CD14-positive monocyte (primary cell): ENCODE measurements around the gene LAMP1. TPM values are rescaled to one million over a fixed set of nuclear protein-coding genes. Genes with fewer than 3 reads are reported as not detected.

Experiments
- DNase-seq, 3 donors: peaks; one replicate each; pipeline ENCODE4 v3.0.0-alpha.2; 2011 to 2022
- H2AFZ ChIP-seq: 2 replicates; pipeline ENCODE4 v1.6.0; 2012; ENCODE audit warnings: mild to moderate bottlenecking, low read depth, low read length, inconsistent platforms; ENCODE audit not compliant: insufficient read depth, poor library complexity, severe bottlenecking
- H3K27ac ChIP-seq, 2 donors: 1 replicate in 1 of 2; 2 replicates in 1 of 2; pipeline ENCODE4 v1.5.1; 2012 to 2013; ENCODE audit warnings: low read length in 2 of 2, control low read depth in 1 of 2, inconsistent platforms in 1 of 2, low read depth in 1 of 2, mild to moderate bottlenecking in 1 of 2
- H3K27me3 ChIP-seq, 2 donors: one replicate each; pipeline versions ENCODE4 v1.6.0 to v1.6.1; 2011 to 2013; ENCODE audit warnings: low read length in 2 of 2; ENCODE audit not compliant: control insufficient read depth in 2 of 2, insufficient read depth in 2 of 2
- H3K36me3 ChIP-seq, 2 donors: replicated peaks in 1 of 2; 1 replicate in 1 of 2; 2 replicates in 1 of 2; pipeline versions ENCODE4 v1.5.1 to v1.6.1; 2012 to 2013; ENCODE audit warnings: low read length in 2 of 2, control low read depth in 1 of 2, inconsistent platforms in 1 of 2, mild to moderate bottlenecking in 1 of 2; ENCODE audit not compliant: insufficient read depth in 2 of 2, control insufficient read depth in 1 of 2
- H3K4me1 ChIP-seq, 2 donors: 1 replicate in 1 of 2; 2 replicates in 1 of 2; pipeline versions ENCODE4 v1.5.1 to v1.6.1; 2012 to 2013; ENCODE audit warnings: low read length in 2 of 2, control low read depth in 1 of 2, inconsistent platforms in 1 of 2, mild to moderate bottlenecking in 1 of 2, moderate library complexity in 1 of 2; ENCODE audit not compliant: insufficient read depth in 2 of 2, control insufficient read depth in 1 of 2
- H3K4me2 ChIP-seq: replicated peaks from 2 replicates; pipeline ENCODE3; 2012; ENCODE audit warnings: low read length, moderate library complexity, mild to moderate bottlenecking; ENCODE audit not compliant: poor library complexity, severe bottlenecking; ENCODE audit errors: extremely low read depth
- H3K4me3 ChIP-seq, 3 experiments: fragments of 200-600 bp in 1 of 3; sonication (generic) in 1 of 3; replicated peaks in 1 of 3; 1 replicate in 2 of 3; 2 replicates in 1 of 3; pipeline ENCODE4 v1.5.1; 2011 to 2013; ENCODE audit warnings: low read length in 3 of 3, mild to moderate bottlenecking in 3 of 3, control low read depth in 2 of 3, low read depth in 2 of 3, inconsistent platforms in 1 of 3, moderate library complexity in 1 of 3
- H3K79me2 ChIP-seq: 2 replicates; pipeline ENCODE4 v1.6.0; 2012; ENCODE audit warnings: mild to moderate bottlenecking, control low read depth, inconsistent platforms, low read length, moderate library complexity; ENCODE audit not compliant: insufficient read depth
- H3K9ac ChIP-seq: 2 replicates; pipeline ENCODE4 v1.6.0; 2017; ENCODE audit warnings: low read length, mild to moderate bottlenecking; ENCODE audit not compliant: insufficient read depth, poor library complexity, severe bottlenecking
- H3K9me3 ChIP-seq, 2 donors: replicated peaks in 1 of 2; 1 replicate in 1 of 2; 2 replicates in 1 of 2; pipeline versions ENCODE4 v1.5.1 to v1.6.1; 2012 to 2013; ENCODE audit warnings: low read length in 2 of 2, control low read depth in 1 of 2; ENCODE audit not compliant: control insufficient read depth in 1 of 2, insufficient read depth in 1 of 2
- H4K20me1 ChIP-seq: 2 replicates; pipeline ENCODE4 v1.6.0; 2012; ENCODE audit warnings: mild to moderate bottlenecking, low read length, control low read depth, moderate library complexity; ENCODE audit not compliant: insufficient read depth
- H3K27ac Mint-ChIP-seq, 7 donors: one replicate each; pipeline ENCODE4 v1.8.0; 2020; ENCODE audit warnings: mild to moderate bottlenecking in 7 of 7, mixed read lengths in 7 of 7, moderate library complexity in 6 of 7, inconsistent platforms in 2 of 7
- H3K27me3 Mint-ChIP-seq, 3 donors: one replicate each; pipeline ENCODE4 v1.8.0; 2021 to 2022; ENCODE audit warnings: low read depth in 3 of 3, mild to moderate bottlenecking in 3 of 3, mixed read lengths in 3 of 3, moderate library complexity in 3 of 3, inconsistent platforms in 1 of 3
- H3K36me3 Mint-ChIP-seq, 2 donors: one replicate each; pipeline ENCODE4 v1.8.0; 2020; ENCODE audit warnings: mixed read lengths in 2 of 2, inconsistent platforms in 1 of 2, mild to moderate bottlenecking in 1 of 2
- H3K4me1 Mint-ChIP-seq: one replicate; pipeline ENCODE4 v1.8.0; 2020; ENCODE audit warnings: mild to moderate bottlenecking, mixed read lengths
- H3K4me3 Mint-ChIP-seq, 2 donors: one replicate each; pipeline ENCODE4 v1.8.0; 2020; ENCODE audit warnings: mild to moderate bottlenecking in 2 of 2, mixed read lengths in 2 of 2, moderate library complexity in 1 of 2
- H3K9me3 Mint-ChIP-seq, 7 donors: one replicate each; pipeline ENCODE4 v1.8.0; 2020 to 2022; ENCODE audit warnings: mixed read lengths in 7 of 7, mild to moderate bottlenecking in 6 of 7, moderate library complexity in 6 of 7, inconsistent platforms in 2 of 7
- CTCF ChIP-seq: fragments of 200-600 bp; IDR thresholded peaks from one replicate; pipeline ENCODE4 v1.8.0; 2022; ENCODE audit warnings: antibody characterized with exemption, mild to moderate bottlenecking
- WGBS: methylation state at CpG from one replicate; pipeline ENCODE4 v1.1.5; 2013; ENCODE audit warnings: missing lambda C conversion rate; ENCODE audit not compliant: insufficient coverage; 5-methylcytosine and 5-hydroxymethylcytosine counted together
- intact Hi-C, 2 donors: fragments of 100-400 bp; cut with micrococcal nuclease; formaldehyde crosslinking; loops; one replicate each; pipeline versions ENCODE4 v1.15.0 to v1.15.1; 2023
- polyA plus RNA-seq, 3 donors: library from polyadenylated mRNA; depleted of rRNA in 1 of 3; unstranded in 2 of 3; stranded (reverse) in 1 of 3; fragments of 300-500 nt in 2 of 3; fragments of >200 nt in 1 of 3; fragmentation: Illumina TruSeq in 2 of 3; gene quantifications; 1 replicate in 2 of 3; 2 replicates in 1 of 3; pipeline ENCODE4 v1.2.3, GENCODE V29; 2012 to 2021

Gene LAMP1
- polyA plus RNA-seq, 3 donors = 22.0 to 122 (median 24.5) TPM

GRCh38 chr13:113297370-113298042, 467 bp downstream of the LAMP1 start:
- peak overlapping the region; percentile 70 to 87 for H3K27ac ChIP-seq
- WGBS = under 1% methylated on average over 54 of the region's 58 CpGs
- peaks cover 3 to 9% (median 6%) of the 10 kb centered on the region in 7 donors for H3K9me3 Mint-ChIP-seq
- intact Hi-C loops = loop anchor here (2.0 to 10.0 kb wide), 5 partner anchors 83 to 713 kb away; partner anchors contain the start of genes DCUN1D2 (in 2 of the 2), CUL4A (in 1 of the 2), PCID2 (in 1 of the 2) and TUBGCP3 (in 1 of the 2)
- peaks cover 0 to 4% of the 10 kb centered on the region in 2 donors for H3K9me3 ChIP-seq
- H2AFZ ChIP-seq = peak overlapping the region; percentile 91
- H3K9ac ChIP-seq = peak overlapping the region; percentile 85
- peaks cover 45% of the 10 kb centered on the region for H4K20me1 ChIP-seq
- peaks cover 52% of the 10 kb centered on the region for H3K79me2 ChIP-seq
- peaks cover 0 to 6% of the 10 kb centered on the region in 2 donors for H3K27me3 ChIP-seq
- H3K4me3 ChIP-seq = peak overlapping the region; percentile 45 to 76 (median 65)
- H3K4me1 ChIP-seq = peaks cover 36 to 52% of the 10 kb centered on the region in 2 donors
- H3K4me3 Mint-ChIP-seq = peak overlapping the region; percentile 91 to 96
- peaks cover 2 to 14% (median 13%) of the 10 kb centered on the region in 3 donors for H3K27me3 Mint-ChIP-seq
- peaks cover 0 to 1% of the 10 kb centered on the region in 2 donors for H3K36me3 ChIP-seq
- H3K4me1 Mint-ChIP-seq = peaks cover 34% of the 10 kb centered on the region
- DNase-seq = peak; percentile 47 to 72 (median 53)
- H3K36me3 Mint-ChIP-seq = peaks cover 5 to 18% of the 10 kb centered on the region in 2 donors
- peak overlapping the region; percentile 75 for H3K4me2 ChIP-seq
- no peak for TF ChIP-seq CTCF
- H3K27ac Mint-ChIP-seq = peak overlapping the region; percentile 86 to 96 (median 94)

DNA sequence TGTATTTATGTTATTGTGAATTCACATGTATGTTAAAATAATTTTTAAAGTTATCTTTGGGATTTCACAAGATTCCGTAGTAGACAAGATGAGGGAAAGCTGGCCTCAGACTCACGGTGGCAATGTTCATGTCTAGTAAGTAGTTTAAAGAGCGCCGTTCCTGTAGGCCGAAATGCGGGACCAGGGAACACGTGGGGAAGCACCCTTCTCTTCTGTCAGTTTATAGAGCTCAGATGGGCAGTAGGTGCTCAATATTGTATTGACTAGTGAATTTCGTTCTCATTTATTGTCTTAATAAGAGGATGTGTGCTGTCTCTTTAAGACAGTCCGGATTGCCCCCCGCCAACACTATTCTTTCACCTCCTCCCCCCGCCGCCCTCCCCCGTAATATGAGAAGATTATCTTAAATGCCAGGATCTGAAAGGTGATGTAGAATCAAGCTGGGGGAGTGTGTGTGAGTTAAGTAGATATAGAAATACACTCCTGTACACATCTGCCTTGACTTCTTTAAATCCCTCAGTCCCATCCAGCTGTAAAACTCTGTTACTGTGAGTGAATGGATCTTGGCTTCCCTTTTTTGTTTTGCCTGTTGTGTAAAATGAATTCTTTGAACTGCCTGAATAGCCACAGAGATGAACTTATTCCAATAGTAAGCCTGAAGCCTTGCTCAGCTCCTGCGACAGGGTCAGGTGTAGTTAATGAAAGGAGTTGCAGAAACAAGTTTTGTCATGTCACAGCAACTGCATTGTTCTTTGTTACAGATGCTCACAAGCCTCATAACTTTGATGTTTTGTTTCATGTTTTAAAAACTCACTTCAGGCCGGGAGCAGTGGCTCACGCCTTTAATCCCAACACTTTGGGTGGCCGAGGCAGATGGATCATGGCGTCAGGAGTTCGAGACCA, 1.3 kb downstream of the LAMP1 start:
- peak overlapping the region; percentile 91 to 96 for H3K4me3 Mint-ChIP-seq
- H3K4me1 ChIP-seq = peaks cover 34 to 48% of the 10 kb centered on the region in 2 donors
- H3K4me1 Mint-ChIP-seq = peaks cover 32% of the 10 kb centered on the region
- peak overlapping the region; percentile 70 to 87 for H3K27ac ChIP-seq
- H3K9me3 Mint-ChIP-seq = peaks cover 3 to 9% (median 6%) of the 10 kb centered on the region in 7 donors
- intact Hi-C loops = loop anchor here (5.0 to 10.0 kb wide), 4 partner anchors 83 to 713 kb away; partner anchors contain the start of genes DCUN1D2 (in 2 of the 2) and TUBGCP3 (in 1 of the 2)
- peak overlapping the region; percentile 75 for H3K4me2 ChIP-seq
- no peaks in the 10 kb centered on the region for H3K27me3 ChIP-seq
- H4K20me1 ChIP-seq = peaks cover 53% of the 10 kb centered on the region
- peaks cover 7 to 8% of the 10 kb centered on the region in 2 donors for H3K36me3 ChIP-seq
- H3K27me3 Mint-ChIP-seq = peaks cover 0 to 9% (median 8%) of the 10 kb centered on the region in 3 donors
- H3K36me3 Mint-ChIP-seq = peaks cover 12 to 26% of the 10 kb centered on the region in 2 donors
- no peak for DNase-seq
- H3K9ac ChIP-seq = peak overlapping the region; percentile 85
- H3K79me2 ChIP-seq = peaks cover 60% of the 10 kb centered on the region
- 56% methylated on average over 10 of the region's 19 CpGs for WGBS
- peak overlapping the region; percentile 45 to 76 (median 65) for H3K4me3 ChIP-seq
- H2AFZ ChIP-seq = peak overlapping the region; percentile 91
- H3K27ac Mint-ChIP-seq = peak overlapping the region; percentile 19 to 96 (median 92)
- H3K9me3 ChIP-seq = peaks cover 0 to 4% of the 10 kb centered on the region in 2 donors
- TF ChIP-seq CTCF = no peak
